IPS-18a (cell line): ENCODE results near the gene GDF10.

Experiments used
- H3K27ac ChIP-seq: one replicate; pipeline ENCODE4 v1.5.1; 2013; ENCODE audit warnings: low read length
- H3K27me3 ChIP-seq: one replicate; pipeline ENCODE4 v1.6.1; 2013; ENCODE audit warnings: mild to moderate bottlenecking, low read length; ENCODE audit not compliant: control insufficient read depth, insufficient read depth
- H3K36me3 ChIP-seq: one replicate; pipeline ENCODE4 v1.6.1; 2013; ENCODE audit warnings: low read depth, low read length; ENCODE audit not compliant: control insufficient read depth
- H3K4me1 ChIP-seq: one replicate; pipeline ENCODE4 v1.6.1; 2013; ENCODE audit warnings: low read depth, low read length; ENCODE audit not compliant: control insufficient read depth
- H3K4me3 ChIP-seq: one replicate; pipeline ENCODE4 v1.5.1; 2013; ENCODE audit warnings: low read length
- H3K9ac ChIP-seq: one replicate; pipeline ENCODE4 v1.6.1; 2013; ENCODE audit warnings: mild to moderate bottlenecking, low read length, moderate library complexity
- H3K9me3 ChIP-seq: one replicate; pipeline ENCODE4 v1.6.1; 2013; ENCODE audit warnings: low read depth, low read length; ENCODE audit not compliant: control insufficient read depth

GDF10 gene

GRCh38 chr10:47259466-47259865 lies 40.5 kb upstream of the GDF10 start:
- no peaks in the 10 kb centered on the region for H3K36me3 ChIP-seq
- no peaks in the 10 kb centered on the region for H3K4me1 ChIP-seq
- H3K27ac ChIP-seq = no peak overlapping the region
- H3K27me3 ChIP-seq = no peaks in the 10 kb centered on the region
- H3K4me3 ChIP-seq = no peak overlapping the region
- no peak overlapping the region for H3K9ac ChIP-seq
- no peaks in the 10 kb centered on the region for H3K9me3 ChIP-seq

GRCh38 chr10:47260505-47261111 lies 39.4 kb upstream of the GDF10 start:
- Histone ChIP-seq H3K27ac (no peak overlapping the region), H3K9ac (no peak overlapping the region), H3K27me3 (no peaks in the 10 kb centered on the region)

GRCh38 chr10:47261121-47261520 lies 38.9 kb upstream of the GDF10 start:
- H3K4me3 ChIP-seq = no peak overlapping the region
- H3K4me1 ChIP-seq = no peaks in the 10 kb centered on the region
- no peak overlapping the region for H3K9ac ChIP-seq
- H3K27ac ChIP-seq = no peak overlapping the region
- H3K9me3 ChIP-seq = no peaks in the 10 kb centered on the region
- no peaks in the 10 kb centered on the region for H3K27me3 ChIP-seq
- H3K36me3 ChIP-seq = no peaks in the 10 kb centered on the region

More at GRCh38 chr10:47260505-47261111, 39.4 kb upstream of the GDF10 start:
- Histone ChIP-seq H3K36me3 (no peaks in the 10 kb centered on the region), H3K4me3 (no peak overlapping the region), H3K9me3 (no peaks in the 10 kb centered on the region), H3K4me1 (no peaks in the 10 kb centered on the region)

GRCh38 chr10:47261556-47261955 lies 38.4 kb upstream of the GDF10 start:
- H3K4me3 ChIP-seq = no peak overlapping the region
- H3K27ac ChIP-seq = no peak overlapping the region
- H3K4me1 ChIP-seq = no peaks in the 10 kb centered on the region
- H3K36me3 ChIP-seq = no peaks in the 10 kb centered on the region
- no peaks in the 10 kb centered on the region for H3K9me3 ChIP-seq
- no peaks in the 10 kb centered on the region for H3K27me3 ChIP-seq
- no peak overlapping the region for H3K9ac ChIP-seq

DNA sequence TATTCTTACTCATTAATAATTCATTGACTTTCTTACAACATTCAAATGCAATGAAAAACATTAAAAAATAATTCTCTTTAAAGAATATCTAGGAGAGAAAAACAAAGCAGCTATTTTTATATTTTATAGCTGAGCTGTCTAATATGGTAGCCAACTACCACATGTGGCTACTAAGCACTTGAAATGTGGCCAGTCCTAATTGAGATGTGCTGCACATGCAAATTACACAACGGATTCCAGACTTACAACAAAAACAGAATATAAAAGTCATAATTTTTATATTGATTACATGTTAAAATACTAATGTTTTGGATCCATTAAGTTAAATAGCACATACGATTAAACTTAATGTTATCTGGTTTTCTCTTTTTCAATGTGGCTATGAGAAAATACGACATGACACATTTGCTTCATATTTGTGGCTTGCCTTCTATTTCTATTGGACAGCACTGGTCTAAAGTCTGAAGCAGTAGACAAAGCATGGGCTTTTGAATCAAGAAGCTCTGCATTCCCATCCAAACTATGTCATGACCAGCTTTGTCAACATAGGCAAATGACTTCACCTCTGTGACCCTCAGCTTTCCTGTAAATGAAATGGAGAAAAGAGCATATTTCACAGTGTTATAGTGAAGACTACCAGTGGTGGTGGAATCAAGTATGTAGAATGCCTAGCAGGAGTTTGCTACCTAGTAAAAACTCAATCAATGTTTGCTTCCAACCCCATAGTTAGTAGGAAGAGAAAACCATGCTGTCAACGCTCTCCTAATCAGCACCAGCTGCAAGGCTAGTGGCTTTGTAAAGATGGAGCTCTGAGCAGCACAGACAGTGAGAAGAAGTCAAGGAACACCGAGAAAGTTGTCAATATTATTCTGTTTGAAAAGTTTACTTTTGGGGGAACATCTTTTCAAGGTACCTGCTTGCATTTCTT lies 37.1 kb upstream of the GDF10 start:
- Histone ChIP-seq H3K27ac (no peak overlapping the region), H3K36me3 (no peaks in the 10 kb centered on the region), H3K9ac (no peak overlapping the region), H3K27me3 (no peaks in the 10 kb centered on the region), H3K9me3 (no peaks in the 10 kb centered on the region), H3K4me3 (no peak overlapping the region), H3K4me1 (no peaks in the 10 kb centered on the region)

GRCh38 chr10:47264797-47265281 lies 35.2 kb upstream of the GDF10 start:
- H3K9me3 ChIP-seq = no peaks in the 10 kb centered on the region
- H3K9ac ChIP-seq = no peak overlapping the region
- H3K4me1 ChIP-seq = no peaks in the 10 kb centered on the region
- no peaks in the 10 kb centered on the region for H3K27me3 ChIP-seq
- no peak overlapping the region for H3K4me3 ChIP-seq
- H3K36me3 ChIP-seq = no peaks in the 10 kb centered on the region
- H3K27ac ChIP-seq = no peak overlapping the region

DNA sequence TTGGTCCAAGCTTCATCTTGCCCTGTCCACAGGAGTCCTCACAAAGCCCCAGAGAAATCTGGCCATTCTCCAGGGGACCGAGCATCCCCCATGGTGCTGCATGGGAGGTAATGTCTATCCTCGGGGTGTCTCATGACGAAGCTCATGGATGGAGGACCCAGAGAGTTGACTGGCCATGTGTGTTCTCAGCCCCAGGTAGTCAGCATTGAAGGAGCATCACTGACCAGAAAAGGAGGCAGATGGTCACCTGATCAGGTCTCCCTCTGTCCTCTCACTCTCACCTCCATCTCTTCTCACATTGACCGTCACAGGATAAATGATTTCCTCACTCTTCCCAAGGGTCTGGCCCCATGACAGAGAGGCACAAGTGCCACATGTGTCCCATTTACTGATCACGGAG lies 33.4 kb upstream of the GDF10 start:
- H3K27ac ChIP-seq = no peak overlapping the region
- peaks cover under 1% of the 10 kb centered on the region for H3K9me3 ChIP-seq
- H3K27me3 ChIP-seq = no peaks in the 10 kb centered on the region
- no peak overlapping the region for H3K4me3 ChIP-seq
- H3K9ac ChIP-seq = no peak overlapping the region
- H3K36me3 ChIP-seq = no peaks in the 10 kb centered on the region
- H3K4me1 ChIP-seq = no peaks in the 10 kb centered on the region

- H3K27ac ChIP-seq = no peak overlapping the region
- no peaks in the 10 kb centered on the region for H3K36me3 ChIP-seq
- H3K27me3 ChIP-seq = no peaks in the 10 kb centered on the region
- no peak overlapping the region for H3K4me3 ChIP-seq
- no peaks in the 10 kb centered on the region for H3K4me1 ChIP-seq
- H3K9ac ChIP-seq = no peak overlapping the region
- H3K9me3 ChIP-seq = peaks cover 3% of the 10 kb centered on the region
Observed at GRCh38 chr10:47268696-47269095, 31.3 kb upstream of the GDF10 start.

DNA sequence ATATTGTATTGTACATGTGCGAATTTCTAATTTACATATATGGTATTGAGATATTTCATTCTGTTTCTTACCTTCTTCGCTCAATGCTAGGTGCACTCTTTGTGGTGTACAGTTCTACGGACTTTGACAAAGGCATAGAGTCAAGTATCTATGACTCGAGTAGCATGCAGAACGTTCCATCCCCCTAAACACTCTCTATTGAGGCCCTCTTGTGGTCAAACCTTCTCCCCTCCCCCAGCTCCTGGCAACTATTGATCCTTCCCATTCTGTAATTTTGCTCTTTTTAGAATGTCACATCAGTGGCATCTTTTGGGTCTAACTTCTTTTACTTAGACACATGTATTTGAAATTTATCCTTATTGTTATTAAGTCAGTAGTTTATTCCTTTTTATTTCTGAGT lies 30.7 kb upstream of the GDF10 start:
- H3K9ac ChIP-seq = no peak overlapping the region
- H3K4me1 ChIP-seq = no peaks in the 10 kb centered on the region
- H3K27me3 ChIP-seq = no peaks in the 10 kb centered on the region
- no peak overlapping the region for H3K27ac ChIP-seq
- H3K9me3 ChIP-seq = peaks cover 3% of the 10 kb centered on the region
- no peaks in the 10 kb centered on the region for H3K36me3 ChIP-seq
- H3K4me3 ChIP-seq = no peak overlapping the region

DNA sequence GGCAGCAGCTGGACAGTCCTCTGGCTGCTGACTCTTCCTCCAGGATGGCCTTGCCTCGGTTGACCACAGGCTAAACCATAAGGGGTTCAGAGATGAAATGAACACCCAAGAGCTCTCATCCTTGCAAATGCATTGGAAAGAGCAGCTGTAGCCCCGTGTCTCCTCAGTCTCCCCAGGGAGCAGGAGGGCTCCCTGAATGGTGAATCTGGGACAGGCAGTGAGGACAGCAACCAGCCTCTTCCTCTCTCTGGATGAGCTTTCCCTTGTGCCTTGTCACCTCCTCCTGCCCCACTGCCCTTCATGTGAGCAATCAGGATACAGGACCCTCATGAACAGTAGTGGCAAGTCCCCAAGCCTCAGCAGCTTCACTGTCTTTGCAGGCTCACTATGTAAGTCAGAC lies 23.9 kb upstream of the GDF10 start:
- Histone ChIP-seq H3K36me3 (no peaks in the 10 kb centered on the region), H3K4me3 (no peak overlapping the region), H3K4me1 (no peaks in the 10 kb centered on the region), H3K27ac (no peak overlapping the region), H3K27me3 (no peaks in the 10 kb centered on the region), H3K9ac (no peak overlapping the region), H3K9me3 (peaks cover 3% of the 10 kb centered on the region)

DNA sequence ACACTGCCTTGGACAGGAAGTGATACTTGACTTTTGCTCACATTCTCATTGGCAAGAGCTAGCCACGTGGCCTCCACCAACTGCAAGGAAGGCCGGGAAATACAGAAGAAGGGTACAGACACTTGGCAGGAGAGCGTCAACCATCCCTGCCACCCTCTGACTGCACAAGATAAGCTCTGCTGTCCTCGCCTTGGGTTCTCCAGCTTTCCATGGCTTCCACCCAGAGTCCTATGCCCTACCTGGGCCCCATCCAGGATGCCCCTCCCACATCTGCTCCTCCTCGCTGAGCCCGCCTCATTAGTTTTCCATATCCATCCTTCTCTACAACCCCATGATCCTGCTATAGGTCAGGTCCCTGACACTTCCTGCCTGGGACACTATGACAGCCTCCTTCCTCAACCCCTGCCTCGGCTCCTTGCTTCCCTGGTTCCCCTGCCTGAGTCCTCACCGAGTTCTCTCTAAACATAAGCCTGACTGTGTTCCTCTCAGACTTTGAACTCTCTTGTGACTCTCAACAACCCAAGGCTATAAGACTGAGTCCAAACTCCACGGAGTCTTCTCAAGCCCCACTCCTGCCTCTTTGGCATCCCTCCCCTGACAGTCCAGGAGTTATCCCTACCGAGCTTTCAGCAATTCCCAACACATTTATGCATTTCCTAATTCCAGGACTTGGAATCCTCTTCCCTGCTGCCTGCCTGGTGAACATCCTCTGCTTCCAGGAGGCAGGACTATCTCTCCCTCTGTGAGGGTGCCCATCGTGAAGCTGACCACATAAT lies 23.2 kb upstream of the GDF10 start:
- Histone ChIP-seq H3K27ac (no peak overlapping the region), H3K9me3 (peaks cover under 1% of the 10 kb centered on the region), H3K9ac (no peak overlapping the region), H3K4me3 (no peak overlapping the region), H3K27me3 (no peaks in the 10 kb centered on the region), H3K4me1 (no peaks in the 10 kb centered on the region), H3K36me3 (no peaks in the 10 kb centered on the region)
